B cell (primary cell): Measurements from ENCODE around the gene ALDH8A1. TPM values are rescaled to one million over a fixed set of nuclear protein-coding genes. Genes with fewer than 3 reads are reported as not detected.

Source experiments
- ATAC-seq: fragments of 200-7000 bp; cut with Tn5 transposase; one replicate; pipeline ENCODE4 v1.10.0; 2021; ENCODE audit warnings: low read depth, mild to moderate bottlenecking, moderate number of reproducible peaks, moderate library complexity
- CTCF ChIA-PET: fragments of 350-600 bp; sonication (Branson Sonifier 250); formaldehyde crosslinking; loops from one replicate; lab custom pipeline; 2021; ENCODE audit warnings: antibody characterized with exemption, inconsistent platforms; lab: Charles Lee
- POLR2A ChIA-PET: fragments of 350-600 bp; sonication (Branson Sonifier 250); formaldehyde crosslinking; loops from one replicate; lab custom pipeline; 2021; ENCODE audit warnings: antibody characterized with exemption; lab: Charles Lee
- DNase-seq: peaks from one replicate; pipeline ENCODE4 v3.0.0; 2013
- H2AFZ ChIP-seq: 2 replicates; pipeline ENCODE4 v1.6.1; 2012; ENCODE audit warnings: mild to moderate bottlenecking, low read depth, low read length; ENCODE audit not compliant: insufficient read depth, poor library complexity, severe bottlenecking
- H3K27ac ChIP-seq, 2 donors: 1 replicate in 1 of 2; 2 replicates in 1 of 2; pipeline ENCODE4 v1.5.1; 2012 to 2013; ENCODE audit warnings: low read length in 2 of 2, mild to moderate bottlenecking in 2 of 2, moderate library complexity in 1 of 2
- H3K27me3 ChIP-seq, 4 experiments: fragments of 200-600 bp in 1 of 4; sonication (generic) in 1 of 4; replicated peaks in 1 of 4; 1 replicate in 2 of 4; 2 replicates in 2 of 4; pipeline versions ENCODE4 v1.6.1 to v1.7.0; 2013 to 2016; ENCODE audit warnings: low read length in 3 of 4, mild to moderate bottlenecking in 2 of 4, mixed read lengths in 1 of 4, moderate library complexity in 1 of 4; ENCODE audit not compliant: insufficient read depth in 4 of 4, control insufficient read depth in 3 of 4; ENCODE audit errors: control extremely low read depth in 1 of 4
- H3K36me3 ChIP-seq, 2 experiments: replicated peaks in 1 of 2; 1 replicate in 1 of 2; 2 replicates in 1 of 2; pipeline versions ENCODE4 v1.6.1 to v1.7.1; 2013; ENCODE audit warnings: low read length in 1 of 2; ENCODE audit not compliant: insufficient read depth in 2 of 2, control insufficient read depth in 1 of 2; ENCODE audit errors: control extremely low read depth in 1 of 2, extremely low read depth in 1 of 2
- H3K4me1 ChIP-seq, 2 donors: fragments of 200-600 bp in 1 of 2; sonication (generic) in 1 of 2; 1 replicate in 1 of 2; 2 replicates in 1 of 2; pipeline versions ENCODE4 v1.5.1 to v1.6.1; 2013 to 2017; ENCODE audit warnings: low read length in 2 of 2; ENCODE audit not compliant: control insufficient read depth in 2 of 2, insufficient read depth in 2 of 2
- H3K4me2 ChIP-seq: replicated peaks from 2 replicates; pipeline ENCODE3; 2012; ENCODE audit warnings: mild to moderate bottlenecking, low read depth, low read length; ENCODE audit not compliant: poor library complexity, severe bottlenecking
- H3K4me3 ChIP-seq, 5 experiments: fragments of 200-600 bp in 1 of 5; sonication (generic) in 1 of 5; 1 replicate in 3 of 5; 2 replicates in 2 of 5; pipeline versions ENCODE4 v1.5.1 to v1.7.0; 2011 to 2016; ENCODE audit warnings: low read length in 4 of 5, mild to moderate bottlenecking in 4 of 5, low read depth in 2 of 5, control low read depth in 1 of 5, moderate library complexity in 1 of 5; ENCODE audit not compliant: insufficient read depth in 1 of 5; ENCODE audit errors: control extremely low read depth in 1 of 5, extremely low read depth in 1 of 5
- H3K79me2 ChIP-seq: fragments of 200-600 bp; sonication (generic); one replicate; pipeline ENCODE4 v1.6.0; 2016; ENCODE audit warnings: low read length; ENCODE audit not compliant: control insufficient read depth, insufficient read depth
- H3K9ac ChIP-seq: fragments of 200-600 bp; sonication (generic); 2 replicates; pipeline ENCODE4 v1.6.1; 2017; ENCODE audit warnings: mild to moderate bottlenecking, low read length, moderate library complexity
- H3K9me3 ChIP-seq, 3 donors: one replicate each; pipeline versions ENCODE4 v1.6.1 to v1.7.1; 2013; ENCODE audit warnings: low read length in 2 of 3; ENCODE audit not compliant: control insufficient read depth in 2 of 3, insufficient read depth in 1 of 3; ENCODE audit errors: control extremely low read depth in 1 of 3
- H4K20me1 ChIP-seq: 2 replicates; pipeline ENCODE4 v1.6.0; 2012; ENCODE audit warnings: mild to moderate bottlenecking, low read length; ENCODE audit not compliant: insufficient read depth, control insufficient read depth, poor library complexity, severe bottlenecking
- H3K27ac Mint-ChIP-seq: one replicate; pipeline ENCODE4 v1.8.0; 2021; ENCODE audit warnings: mixed read lengths
- H3K27me3 Mint-ChIP-seq: one replicate; pipeline ENCODE4 v1.8.0; 2021; ENCODE audit warnings: mixed read lengths
- H3K4me1 Mint-ChIP-seq: one replicate; pipeline ENCODE4 v1.8.0; 2021; ENCODE audit warnings: mixed read lengths
- H3K4me3 Mint-ChIP-seq: one replicate; pipeline ENCODE4 v1.8.0; 2021; ENCODE audit warnings: mixed read lengths
- H3K9me3 Mint-ChIP-seq: one replicate; pipeline ENCODE4 v1.8.0; 2022; ENCODE audit warnings: mixed read lengths; ENCODE audit not compliant: insufficient read depth
- EZH2 ChIP-seq: IDR thresholded peaks from 2 replicates; pipeline ENCODE4 v1.6.1; 2012; ENCODE audit warnings: borderline replicate concordance, low read depth, mild to moderate bottlenecking, moderate library complexity, low read length; ENCODE audit not compliant: insufficient read depth, poor library complexity, severe bottlenecking
- WGBS: methylation state at CpG from one replicate; pipeline ENCODE4 v1.1.5; 2013; ENCODE audit warnings: missing lambda C conversion rate; ENCODE audit not compliant: insufficient coverage; 5-methylcytosine and 5-hydroxymethylcytosine counted together
- intact Hi-C: fragments of 100-400 bp; cut with micrococcal nuclease; formaldehyde crosslinking; loops from one replicate; pipeline ENCODE4 v1.10.0; 2022
- polyA plus RNA-seq: library from polyadenylated mRNA; depleted of rRNA; stranded (reverse); fragments of >200 nt; gene quantifications from 2 replicates; pipeline ENCODE4 v1.2.3, GENCODE V29; 2012
- total RNA-seq, 2 donors: library from RNA; stranded (reverse); fragments of 120-200 nt in 1 of 2; gene quantifications; 1 replicate in 1 of 2; 2 replicates in 1 of 2; pipeline versions ENCODE4 v1.2.3 to v1.2.4, GENCODE V29; 2013 to 2022
- TF ChIP-seq, protein P1 (sequence below): fragments of 200-600 bp; IDR thresholded peaks from one replicate; pipeline ENCODE4 v1.8.0; 2022; ENCODE audit warnings: antibody characterized with exemption, mild to moderate bottlenecking

Gene ALDH8A1
- total and polyA plus RNA-seq, 2 donors (not counting 1 experiment from before 2014, with no cell fraction given), result 0.49 to 1.1 TPM

- intact Hi-C loops, result no loop called here
- TF ChIP-seq, protein P1, sequence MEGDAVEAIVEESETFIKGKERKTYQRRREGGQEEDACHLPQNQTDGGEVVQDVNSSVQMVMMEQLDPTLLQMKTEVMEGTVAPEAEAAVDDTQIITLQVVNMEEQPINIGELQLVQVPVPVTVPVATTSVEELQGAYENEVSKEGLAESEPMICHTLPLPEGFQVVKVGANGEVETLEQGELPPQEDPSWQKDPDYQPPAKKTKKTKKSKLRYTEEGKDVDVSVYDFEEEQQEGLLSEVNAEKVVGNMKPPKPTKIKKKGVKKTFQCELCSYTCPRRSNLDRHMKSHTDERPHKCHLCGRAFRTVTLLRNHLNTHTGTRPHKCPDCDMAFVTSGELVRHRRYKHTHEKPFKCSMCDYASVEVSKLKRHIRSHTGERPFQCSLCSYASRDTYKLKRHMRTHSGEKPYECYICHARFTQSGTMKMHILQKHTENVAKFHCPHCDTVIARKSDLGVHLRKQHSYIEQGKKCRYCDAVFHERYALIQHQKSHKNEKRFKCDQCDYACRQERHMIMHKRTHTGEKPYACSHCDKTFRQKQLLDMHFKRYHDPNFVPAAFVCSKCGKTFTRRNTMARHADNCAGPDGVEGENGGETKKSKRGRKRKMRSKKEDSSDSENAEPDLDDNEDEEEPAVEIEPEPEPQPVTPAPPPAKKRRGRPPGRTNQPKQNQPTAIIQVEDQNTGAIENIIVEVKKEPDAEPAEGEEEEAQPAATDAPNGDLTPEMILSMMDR, result no peak
- TF ChIP-seq EZH2, result no peak
- Mint-ChIP-seq H3K4me3 (no peak overlapping the region), H3K9me3 (no peaks in the 10 kb centered on the region), H3K4me1 (no peaks in the 10 kb centered on the region), H3K27ac (no peak overlapping the region), H3K27me3 (no peaks in the 10 kb centered on the region)
- no peaks in the 10 kb centered on the region for H3K4me1 ChIP-seq
- no peak overlapping the region for H3K27ac ChIP-seq
- no peaks in the 10 kb centered on the region for H4K20me1 ChIP-seq
- DNase-seq (no peak), ATAC-seq (no peak)
- H3K9me3 ChIP-seq, result no peaks in the 10 kb centered on the region
- ChIA-PET CTCF (interaction anchor here (0.6 to 1.0 kb wide), 2 partner anchors 12 to 54 kb away, joined by 3 read pairs; no protein-coding TSS in a partner anchor), POLR2A (no interaction called here)
- H3K9ac ChIP-seq, result no peak overlapping the region
- H3K79me2 ChIP-seq, result no peaks in the 10 kb centered on the region
- H3K4me3 ChIP-seq, result no peak overlapping the region
- no peaks in the 10 kb centered on the region for H3K27me3 ChIP-seq
- H2AFZ ChIP-seq, result no peak overlapping the region
- H3K4me2 ChIP-seq, result no peak overlapping the region
- peaks cover 14 to 60% of the 10 kb centered on the region in 2 experiments for H3K36me3 ChIP-seq
Measured at GRCh38 chr6:134994431-134994830, 44.5 kb upstream of the ALDH8A1 start.

DNA sequence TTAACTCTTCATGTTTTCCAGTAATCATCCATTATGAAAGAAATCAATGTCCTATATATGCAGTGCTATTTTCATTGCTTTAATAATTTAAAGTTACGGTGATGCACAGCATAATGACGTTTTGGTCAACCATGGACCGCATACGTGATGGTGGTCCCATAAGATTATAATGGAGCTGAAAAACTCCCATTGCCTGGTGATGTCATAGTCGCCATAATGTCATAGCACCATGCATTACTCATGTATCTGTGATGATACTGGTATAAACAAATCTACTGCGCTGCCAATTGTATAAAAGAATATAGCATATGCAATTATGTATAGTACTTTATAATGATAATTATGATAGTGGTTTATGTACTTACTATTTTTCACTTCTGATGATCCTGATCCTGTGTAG, 42.3 kb upstream of the ALDH8A1 start:
- no peak overlapping the region for H2AFZ ChIP-seq
- Mint-ChIP-seq H3K4me3 (no peak overlapping the region), H3K9me3 (no peaks in the 10 kb centered on the region), H3K4me1 (no peaks in the 10 kb centered on the region), H3K27ac (no peak overlapping the region), H3K27me3 (no peaks in the 10 kb centered on the region)
- H3K4me2 ChIP-seq, result no peak overlapping the region
- no peaks in the 10 kb centered on the region for H3K27me3 ChIP-seq
- H3K4me1 ChIP-seq, result no peaks in the 10 kb centered on the region
- H3K9ac ChIP-seq, result no peak overlapping the region
- no peaks in the 10 kb centered on the region for H3K9me3 ChIP-seq
- ChIA-PET CTCF (interaction anchor here (0.6 kb wide), 1 partner anchor 12 kb away, joined by 4 read pairs; no protein-coding TSS in a partner anchor), POLR2A (no interaction called here)
- TF ChIP-seq, protein P1, result no peak
- TF ChIP-seq EZH2, result no peak
- no peaks in the 10 kb centered on the region for H4K20me1 ChIP-seq
- H3K4me3 ChIP-seq, result no peak overlapping the region
- H3K36me3 ChIP-seq, result peaks cover 10 to 63% of the 10 kb centered on the region in 2 experiments
- no peaks in the 10 kb centered on the region for H3K79me2 ChIP-seq
- DNase-seq (no peak), ATAC-seq (no peak)
- intact Hi-C loops, result no loop called here
- 100% methylated on average over 2 of the region's 6 CpGs for WGBS
- no peak overlapping the region for H3K27ac ChIP-seq
